ENCODE data around the gene MYO7B.
"Not testable (repeated sequence)": the region's sequence is repeated elsewhere in the genome, so short reads cannot be mapped to it uniquely, and the experiment has no call there.

Gene MYO7B

GRCh38 chr2:127523269-127523939 lies 12.1 kb upstream of the MYO7B start:
- DNase-seq (ENCODE audit: low read depth): no peak

GRCh38 chr2:127524198-127524834 lies 11.2 kb upstream of the MYO7B start:
- not testable (repeated sequence) for DNase-seq (ENCODE audit: low read depth)

- peak; percentile 64 for DNase-seq (ENCODE audit: low read depth)
Observed at GRCh38 chr2:127525691-127526131, 9.8 kb upstream of the MYO7B start.

DNA sequence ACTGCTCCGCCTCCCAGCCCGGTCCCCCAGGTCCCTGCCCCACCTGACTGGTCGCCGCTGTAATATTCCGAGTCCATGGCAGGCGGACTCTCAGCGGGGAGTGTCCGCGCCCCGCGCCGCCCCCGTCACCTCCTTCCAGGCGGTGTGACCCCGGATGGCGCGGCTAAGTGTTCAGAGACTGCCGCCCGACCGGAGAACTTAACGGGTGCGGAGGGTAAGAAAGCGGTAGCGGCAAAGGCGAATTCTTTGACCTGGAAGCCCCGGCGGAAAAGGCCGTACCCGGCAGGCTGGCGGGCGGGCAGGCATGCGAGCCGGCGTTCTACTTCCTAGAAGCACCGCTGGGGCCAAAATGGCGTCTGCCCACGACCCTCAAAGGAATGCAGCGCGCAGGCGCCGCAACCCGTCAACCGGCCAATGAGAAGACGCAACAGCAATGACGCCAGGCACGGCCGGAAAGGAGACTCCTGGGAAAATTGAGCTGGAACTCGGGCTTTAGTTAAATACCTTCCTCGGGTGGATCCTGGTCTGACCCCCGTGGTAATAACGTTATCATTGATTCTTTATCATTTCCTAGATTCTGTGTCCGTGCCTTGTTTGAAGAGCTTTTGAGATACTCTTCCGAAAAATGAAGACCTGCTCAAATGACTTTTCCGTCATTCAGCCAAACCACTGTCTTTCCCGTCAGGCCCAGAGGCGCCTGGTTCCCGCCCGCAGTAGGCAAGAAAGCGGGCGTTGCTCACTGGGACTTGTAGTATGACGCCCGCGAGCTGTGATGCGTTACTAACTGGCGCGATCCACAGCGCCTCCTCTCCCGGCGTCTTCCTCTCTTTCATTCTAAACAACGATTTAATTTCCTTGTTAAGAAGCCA lies 9.1 kb upstream of the MYO7B start, which contains the start of gene IWS1:
Gene IWS1, minus strand, starts transcription at position 358 of the 869 bp plus-strand sequence. Its CDS starts 281 bp downstream, at position 77.
- peak; percentile 94 for DNase-seq (ENCODE audit: low read depth)

GRCh38 chr2:127527001-127527804 lies 8.3 kb upstream of the MYO7B start:
- peak; percentile 28 for DNase-seq (ENCODE audit: low read depth)

- no peak for DNase-seq (ENCODE audit: low read depth)
Observed at GRCh38 chr2:127528487-127528886, 7.0 kb upstream of the MYO7B start.

GRCh38 chr2:127529416-127529815 lies 6.1 kb upstream of the MYO7B start:
- not testable (repeated sequence) for DNase-seq (ENCODE audit: low read depth)

DNA sequence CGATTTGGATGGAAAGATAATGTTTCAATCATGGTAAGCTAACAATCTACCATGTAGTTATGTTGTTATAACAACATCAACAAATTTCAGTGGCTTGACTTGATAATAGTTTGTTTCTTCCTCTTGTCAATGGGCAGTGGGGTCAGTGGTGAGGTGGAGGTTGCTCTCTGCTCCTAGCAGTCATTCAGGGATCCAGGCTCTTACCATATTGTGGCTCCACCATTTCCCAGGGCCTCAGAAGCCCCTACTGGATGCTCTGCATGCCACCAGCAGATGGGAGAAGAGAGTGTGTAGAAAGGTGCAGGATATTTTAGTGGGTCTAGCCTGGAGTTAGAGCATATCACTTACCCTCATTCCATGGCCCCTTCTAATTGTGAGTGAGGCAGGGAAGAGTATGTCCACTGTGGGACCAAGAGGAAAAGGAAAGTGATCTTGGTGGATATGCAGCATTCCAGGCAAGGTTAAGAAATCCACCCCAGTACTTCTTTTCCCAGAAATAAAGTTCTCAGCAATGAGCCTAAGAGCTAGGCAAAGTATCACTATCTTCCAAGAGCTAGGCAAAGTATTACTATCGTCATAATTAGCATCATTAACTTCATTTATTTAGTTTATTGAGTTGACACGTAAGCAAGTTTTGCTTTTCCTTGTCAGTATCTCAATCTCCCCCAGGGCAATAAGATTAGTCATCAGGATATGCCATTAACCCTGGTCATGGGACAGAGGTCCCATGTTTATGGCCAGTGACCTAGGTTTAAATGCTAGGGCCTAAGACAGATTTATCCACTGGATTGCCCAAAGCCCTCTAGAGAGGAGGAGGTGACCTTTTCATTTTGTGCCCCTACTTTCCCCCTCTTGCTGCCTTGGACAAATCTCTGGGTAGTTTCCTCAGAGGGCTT lies 5.0 kb upstream of the MYO7B start:
- no peak for DNase-seq (ENCODE audit: low read depth)

DNA sequence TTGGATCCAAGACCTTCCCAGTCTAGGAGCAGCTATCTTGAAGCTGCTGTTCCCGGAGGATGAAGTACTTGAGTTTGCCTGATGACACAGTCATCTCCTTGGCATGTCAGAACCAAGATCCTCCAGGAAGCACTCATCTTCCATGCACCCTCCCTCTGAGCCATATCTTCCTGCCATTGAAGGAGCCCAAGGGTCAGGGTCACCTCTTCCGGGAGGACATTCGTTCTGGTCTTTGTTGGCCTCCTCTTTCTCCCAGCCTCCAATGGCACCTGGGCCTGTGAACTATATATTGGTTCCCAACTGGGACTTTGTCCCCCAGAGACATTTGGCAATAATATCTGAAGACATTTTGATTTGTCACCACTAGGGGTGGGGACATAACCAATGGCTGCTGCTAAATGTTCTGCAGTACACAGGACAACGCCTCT lies 4.2 kb upstream of the MYO7B start:
- DNase-seq (ENCODE audit: low read depth): no peak

GRCh38 chr2:127532296-127532695 lies 3.2 kb upstream of the MYO7B start:
- DNase-seq (ENCODE audit: low read depth): no peak

DNA sequence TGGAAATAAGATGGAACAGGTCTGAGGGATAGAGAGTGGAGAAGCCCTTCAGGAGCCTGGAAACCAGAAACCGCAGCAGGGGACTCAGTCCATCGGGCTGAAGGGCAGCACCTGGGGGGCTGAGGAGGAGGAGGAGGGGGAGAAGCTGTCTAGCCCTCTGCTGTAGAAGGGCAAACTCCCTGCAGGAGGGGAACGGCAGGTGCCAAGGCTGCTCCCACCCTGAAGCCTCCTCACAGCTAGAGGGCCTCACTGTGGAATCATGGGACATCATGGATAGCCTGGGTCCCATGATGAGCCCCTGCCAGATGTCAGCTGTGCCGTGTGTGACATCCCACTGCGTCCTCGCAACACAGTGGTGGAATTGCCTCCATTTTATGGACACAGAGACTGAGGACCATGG lies 435 bp downstream of the MYO7B start:
- no peak for DNase-seq (ENCODE audit: low read depth)

- DNase-seq (ENCODE audit: low read depth): no peak
Observed at GRCh38 chr2:127536707-127537541, 1.4 kb downstream of the MYO7B start.

- DNase-seq (ENCODE audit: low read depth): no peak
Observed at GRCh38 chr2:127537644-127538043, 2.2 kb downstream of the MYO7B start.

DNA sequence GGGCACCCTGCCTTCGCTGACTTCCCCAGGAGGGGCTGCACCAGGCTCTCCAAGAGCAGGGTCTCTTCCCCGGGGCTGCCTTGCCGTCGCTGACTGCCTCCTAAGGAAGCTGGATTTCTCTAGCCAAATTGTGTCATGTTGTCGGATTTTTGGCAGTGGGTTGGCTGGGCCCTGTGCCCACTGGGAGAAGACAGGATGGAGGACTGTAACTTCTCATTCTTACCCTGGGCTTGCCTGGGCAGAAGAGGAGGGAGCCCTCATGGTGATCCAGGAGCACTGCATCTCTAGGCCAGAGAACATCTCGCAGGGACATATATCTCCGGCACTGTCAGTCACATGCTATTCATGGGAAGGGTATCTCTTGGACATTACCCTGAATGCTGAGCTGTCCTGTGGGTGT lies 6.3 kb downstream of the MYO7B start:
- no peak for DNase-seq (ENCODE audit: low read depth)

DNA sequence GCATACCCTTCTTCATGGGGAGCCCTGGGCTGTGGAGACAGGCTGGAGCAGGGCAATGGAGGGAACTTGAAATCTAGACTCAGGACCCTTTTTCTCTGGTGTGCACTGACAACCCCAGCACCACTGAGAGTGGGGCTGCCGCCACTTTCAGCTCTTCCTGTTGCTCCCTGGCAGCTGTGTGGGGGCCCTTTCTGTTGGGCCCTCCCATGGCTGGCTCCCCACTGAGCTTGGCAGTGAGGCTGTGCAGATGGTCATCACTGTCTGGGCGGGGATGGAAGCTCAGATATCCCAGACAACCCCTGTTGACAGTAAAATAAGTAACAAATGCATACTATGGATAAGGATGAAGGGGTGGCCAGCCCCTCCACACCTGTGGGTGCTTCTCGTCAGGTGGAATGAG lies 6.7 kb downstream of the MYO7B start:
- no peak for DNase-seq (ENCODE audit: low read depth)

DNA sequence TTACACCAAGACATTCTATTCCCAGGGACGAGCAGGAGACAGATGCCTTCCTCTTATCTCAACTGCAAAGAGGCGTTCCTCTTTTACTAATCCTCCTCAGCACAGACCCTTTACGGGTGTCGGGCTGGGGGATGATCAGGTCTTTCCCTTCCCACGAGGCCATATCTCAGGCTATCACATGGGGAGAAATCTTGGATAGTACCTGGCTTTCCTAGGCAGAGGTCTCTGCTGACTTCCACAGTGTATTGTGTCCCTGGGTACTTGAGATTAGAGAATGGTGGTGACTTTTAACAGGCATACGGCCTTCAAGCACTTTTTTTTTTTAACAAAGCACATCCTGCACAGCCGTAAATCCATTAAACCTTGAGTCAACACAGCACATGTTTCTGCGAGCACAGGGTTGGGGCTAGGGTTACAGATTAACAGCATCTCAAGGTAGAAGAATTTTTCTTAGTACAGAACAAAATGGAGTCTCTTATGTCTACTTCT lies 7.6 kb downstream of the MYO7B start:
- DNase-seq (ENCODE audit: low read depth): not testable (repeated sequence)

DNA sequence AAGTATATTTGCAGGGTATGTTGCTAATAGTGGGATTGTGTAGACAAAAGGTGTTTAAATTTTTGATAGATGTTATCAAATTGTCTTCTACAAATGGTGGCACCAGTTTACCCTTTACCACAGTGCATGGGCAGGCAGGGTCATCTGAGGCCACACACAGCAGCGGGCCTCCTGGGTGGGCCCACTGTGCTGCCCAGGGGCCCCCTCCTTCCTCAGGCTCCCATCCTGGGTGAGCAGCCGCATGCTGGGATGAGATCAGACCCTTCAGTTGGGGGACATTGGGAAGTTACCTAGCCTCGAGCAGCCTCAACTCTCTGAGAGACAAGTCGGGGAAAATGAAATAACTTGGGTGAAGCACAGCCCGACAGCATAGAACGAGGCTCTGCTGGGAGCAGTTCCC lies 9.7 kb downstream of the MYO7B start:
- DNase-seq (ENCODE audit: low read depth): no peak

- no peak for DNase-seq (ENCODE audit: low read depth)
Observed at GRCh38 chr2:127545796-127546195, 10.3 kb downstream of the MYO7B start.

GRCh38 chr2:127546797-127547196 lies 11.3 kb downstream of the MYO7B start:
- DNase-seq (ENCODE audit: low read depth): no peak

Data from amniotic epithelial cell (primary cell).